ENCODE measurements around the gene FPGS.

FPGS gene

DNA sequence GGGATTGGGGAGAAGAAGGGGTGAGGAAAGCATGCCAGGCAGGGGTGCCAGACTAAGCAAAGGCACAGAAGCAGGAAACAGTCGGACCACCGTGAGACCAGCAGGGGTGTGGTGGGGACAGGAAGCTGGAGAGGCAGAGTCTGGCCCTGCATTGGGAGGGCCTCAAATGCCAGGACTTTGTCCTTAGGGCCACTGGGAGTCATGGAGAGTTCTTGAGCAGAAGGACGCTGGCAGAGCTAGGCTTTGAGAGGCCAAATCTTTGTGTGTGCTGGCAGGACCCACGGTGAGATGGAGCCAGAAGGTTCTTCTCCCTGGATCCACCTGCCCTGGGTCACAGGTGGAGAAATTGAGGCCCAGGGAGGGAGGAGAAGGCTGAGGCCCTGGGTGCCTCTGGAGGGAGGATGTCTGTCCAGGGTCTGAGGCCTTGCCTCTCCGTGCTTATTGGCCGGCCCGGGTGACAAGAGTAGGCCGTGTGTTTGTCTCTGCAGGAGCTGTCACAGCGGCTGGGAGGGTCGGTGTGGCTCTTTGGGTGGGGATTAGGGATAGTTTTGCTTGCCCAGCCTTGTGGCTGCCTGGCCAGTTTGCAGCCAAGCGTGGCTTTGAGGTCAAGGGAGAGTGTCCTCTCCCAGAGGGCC lies 53.5 kb downstream of the FPGS start:
- no peak overlapping the region for H3K4me3 ChIP-seq (ENCODE audit: low read depth, low read length)

DNA sequence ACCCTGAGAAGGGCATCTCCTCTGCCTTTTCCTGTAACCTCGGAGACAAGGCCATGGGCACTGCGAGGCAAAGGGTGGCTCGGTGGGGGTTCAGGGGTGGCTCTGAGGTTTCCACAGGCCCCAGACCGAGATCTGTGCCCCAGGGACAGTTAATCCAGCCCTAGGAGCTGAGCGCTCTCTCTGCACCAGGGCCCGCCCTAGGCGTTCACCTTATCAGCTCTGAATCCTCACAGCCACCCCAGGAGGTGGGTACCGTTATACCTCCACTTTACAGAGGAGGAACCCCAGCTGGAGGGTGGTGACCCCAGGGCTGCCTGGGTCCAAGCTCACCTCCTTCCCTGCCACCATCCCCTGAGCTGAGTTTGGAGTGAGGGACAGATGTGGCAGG lies 54.0 kb downstream of the FPGS start:
- H3K4me3 ChIP-seq (ENCODE audit: low read depth, low read length): no peak overlapping the region

DNA sequence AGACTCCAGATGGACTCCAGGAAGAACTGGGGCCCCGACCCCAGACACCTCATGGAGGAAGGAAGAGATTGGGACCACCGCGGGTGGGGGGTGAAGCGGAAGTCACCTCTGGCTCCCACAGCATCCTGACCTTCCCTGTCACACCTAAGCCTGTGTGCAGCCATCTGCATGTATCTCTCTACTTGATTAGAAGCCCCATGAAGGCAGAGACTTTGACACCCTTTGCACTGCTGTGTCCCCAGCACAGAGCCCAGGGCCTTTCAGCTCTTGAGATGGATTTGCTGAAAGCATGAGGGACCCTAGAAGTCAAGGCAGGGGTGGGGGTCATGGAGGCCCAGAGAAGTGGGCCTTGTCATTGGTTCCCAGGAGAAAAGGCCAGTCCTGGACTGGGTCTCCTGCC lies 54.6 kb downstream of the FPGS start:
- H3K4me3 ChIP-seq (ENCODE audit: low read depth, low read length): no peak overlapping the region

DNA sequence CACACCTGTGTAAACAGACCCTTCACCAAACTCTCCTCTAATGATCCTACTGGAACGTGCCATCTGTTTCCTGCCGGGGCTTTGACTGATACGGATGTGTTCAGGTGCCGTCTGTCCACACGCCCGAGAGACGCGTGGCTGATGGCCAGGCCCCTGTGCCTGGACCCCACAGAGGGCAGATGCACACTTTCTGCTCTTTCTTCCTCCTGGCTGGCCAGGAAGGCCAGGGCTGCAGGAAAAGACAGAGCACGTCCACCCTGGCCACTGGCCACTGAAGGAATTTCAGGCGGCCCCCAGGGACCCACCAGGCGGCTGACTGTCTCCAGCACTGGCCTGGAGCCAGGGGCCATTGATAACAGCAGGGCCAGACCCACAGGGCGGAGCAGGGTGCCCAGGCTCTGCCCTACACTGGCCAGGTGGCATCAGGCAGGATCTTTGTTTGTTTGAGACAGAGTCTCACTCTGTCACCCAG lies 55.4 kb downstream of the FPGS start:
- H3K4me3 ChIP-seq (ENCODE audit: low read depth, low read length): no peak overlapping the region

DNA sequence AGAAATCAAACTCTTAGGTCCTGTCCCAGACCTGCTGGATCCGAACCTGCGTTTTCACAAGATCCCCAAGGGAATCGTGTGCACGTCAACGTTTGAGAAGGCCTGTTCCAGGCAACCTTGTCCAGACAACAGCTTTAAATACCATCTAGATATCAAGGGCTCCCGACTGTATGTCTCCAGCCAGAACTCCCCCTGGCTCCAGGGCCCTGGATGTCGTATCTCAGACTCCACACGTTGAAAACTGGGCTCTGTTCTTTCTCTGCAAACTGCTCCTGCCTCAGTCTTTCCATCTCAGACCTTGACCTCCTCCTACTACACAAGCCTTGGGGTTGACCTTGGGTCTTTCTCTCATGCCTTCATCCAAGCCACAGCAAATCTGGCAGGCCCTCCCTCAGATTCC lies 57.6 kb downstream of the FPGS start:
- H3K4me3 ChIP-seq (ENCODE audit: low read depth, low read length): no peak overlapping the region

DNA sequence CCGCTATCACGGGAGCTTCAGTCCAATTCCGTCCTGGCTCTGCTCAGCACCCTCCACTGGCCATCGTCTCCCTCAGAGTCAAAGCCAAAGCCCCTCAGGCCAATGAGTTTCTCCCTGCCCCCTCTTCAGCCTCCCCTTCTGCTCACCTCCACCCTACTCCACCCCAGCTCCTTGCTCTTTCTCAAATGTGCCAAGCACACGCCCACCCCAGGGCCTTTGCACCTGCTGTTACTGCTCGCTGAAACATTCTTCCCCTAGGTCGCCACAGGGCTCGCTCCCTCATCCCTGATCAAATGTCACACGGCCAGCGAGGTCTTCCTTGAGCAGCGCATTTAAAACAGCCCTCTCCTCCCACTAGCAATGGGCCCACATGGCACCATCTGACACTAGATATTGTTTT lies 58.1 kb downstream of the FPGS start:
- no peak overlapping the region for H3K4me3 ChIP-seq (ENCODE audit: low read depth, low read length)

DNA sequence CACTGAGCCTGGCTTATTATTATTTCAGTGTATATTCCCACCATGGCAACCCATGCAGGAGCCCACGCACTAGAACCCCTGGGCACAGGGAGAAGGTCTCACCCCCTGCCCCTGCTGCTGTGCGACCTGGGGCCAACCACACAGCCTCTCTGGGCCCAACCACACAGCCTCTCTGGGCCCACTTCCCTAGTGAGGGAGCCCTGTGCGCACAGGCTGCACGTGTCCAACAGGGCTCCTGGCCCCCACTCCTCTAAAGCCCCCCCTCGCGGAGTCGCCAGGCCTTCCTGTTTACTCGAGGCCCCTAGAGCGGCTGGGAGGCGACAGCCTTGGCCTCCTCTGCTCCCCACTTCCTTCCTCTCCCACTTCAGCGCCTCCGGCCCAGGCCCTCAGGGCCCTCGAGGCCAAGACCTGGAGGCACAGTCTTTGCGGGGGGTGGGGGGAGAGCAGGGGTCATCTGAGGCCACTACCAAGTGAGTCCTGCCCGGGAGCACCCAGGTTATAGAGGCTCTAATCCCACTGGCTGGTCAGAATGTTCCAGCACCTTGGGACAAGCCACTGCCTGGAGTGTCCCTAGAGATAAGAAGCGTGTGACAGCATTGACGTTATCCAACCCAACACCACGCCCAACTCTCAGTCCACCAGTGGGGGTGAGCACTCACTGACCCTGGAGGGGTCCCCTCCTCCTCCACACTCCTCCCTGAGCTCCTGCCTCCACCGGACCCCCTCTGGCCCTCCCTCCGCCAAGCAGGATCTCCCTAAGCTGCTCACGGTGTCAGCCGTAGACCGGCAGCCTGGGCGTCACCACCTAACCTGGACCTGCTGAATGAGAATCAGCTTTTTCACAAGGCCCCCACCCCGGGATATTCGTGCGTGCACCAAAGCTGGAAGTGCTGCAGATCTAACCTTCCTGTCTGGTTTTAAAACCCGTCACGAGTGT lies 59.7 kb downstream of the FPGS start:
- H3K4me3 ChIP-seq (ENCODE audit: low read depth, low read length): no peak overlapping the region

DNA sequence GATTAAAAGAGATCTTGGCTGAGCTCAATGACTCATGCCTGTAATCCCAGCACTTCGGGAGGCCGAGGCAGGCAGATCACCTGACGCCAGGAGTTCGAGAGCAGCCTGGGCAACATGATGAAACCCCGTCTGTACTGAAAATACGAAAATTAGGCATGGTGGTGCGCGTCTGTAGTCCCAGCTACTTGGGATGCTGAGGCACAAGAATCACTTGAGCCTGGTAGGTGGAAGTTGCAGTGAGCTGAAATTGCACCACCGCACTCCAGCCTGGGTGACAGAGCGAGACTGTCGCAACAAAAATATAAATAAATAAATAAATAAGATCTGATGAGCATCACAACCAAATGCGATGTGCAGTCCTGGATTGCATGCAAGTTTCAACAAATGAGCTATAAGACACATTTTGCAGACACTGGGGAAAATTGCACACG lies 60.5 kb downstream of the FPGS start:
- no peak overlapping the region for H3K4me3 ChIP-seq (ENCODE audit: low read depth, low read length)

Measured in iPS-11a (cell line).